Cardiac septum (tissue), 1 donor: Measurements from ENCODE around the gene KRTAP6-1. TPM values are rescaled to one million over a fixed set of nuclear protein-coding genes. Genes with fewer than 3 reads are reported as not detected.

ENCODE experiments used
- DNase-seq: peaks from one replicate; pipeline ENCODE4 v3.0.0-alpha.2; 2020; ENCODE audit warnings: low spot score
- intact Hi-C: fragments of 100-400 bp; cut with DNase I; formaldehyde crosslinking; loops from one replicate; pipeline ENCODE4 v1.14.0; 2022
- long read RNA-seq: library from polyadenylated mRNA; unstranded; transcript quantifications from one replicate; pipeline ENCODE4 v2.0.0, GENCODE V29; 2021
- total RNA-seq: library from RNA; stranded (reverse); fragmentation: NEBNext Ultra II Directional; extraction: Animal tissue kit (Norgen Biotek cat#: 25700); gene quantifications from one replicate; pipeline ENCODE4 v1.2.1, GENCODE V29; 2021
- donor health status: DM: no; HTN: no; CAD: no.

KRTAP6-1 gene
- total RNA-seq, result not detected
- long read RNA-seq, result 0 reads

- intact Hi-C loops, result no loop called here
These were observed at the start of gene KRTAP6-1 for GRCh38 chr21:30613836-30614235. Gene KRTAP6-1, minus strand, starts transcription at chr21:30613930. Its CDS starts 26 bp downstream, at chr21:30613904.

GRCh38 chr21:30652891-30653290 is 39.2 kb upstream of the KRTAP6-1 start:
- intact Hi-C loops, result no loop called here
- DNase-seq, result no peak

More at GRCh38 chr21:30613836-30614235, at the start of gene KRTAP6-1:
- DNase-seq, result no peak

- intact Hi-C loops, result no loop called here
- DNase-seq, result no peak
These were observed 33.2 kb upstream of the KRTAP6-1 start for GRCh38 chr21:30646904-30647414.

GRCh38 chr21:30642564-30642963 is 28.8 kb upstream of the KRTAP6-1 start, which contains the start of gene KRTAP20-3:
Gene KRTAP20-3, plus strand, starts transcription at chr21:30642864.
- intact Hi-C loops, result no loop called here
- DNase-seq, result no peak

GRCh38 chr21:30638686-30639085 is 25.0 kb upstream of the KRTAP6-1 start:
- intact Hi-C loops, result no loop called here
- no peak for DNase-seq

GRCh38 chr21:30634906-30635305 is 21.2 kb upstream of the KRTAP6-1 start, which contains the start of gene KRTAP20-2:
Gene KRTAP20-2, plus strand, starts transcription at chr21:30635206. Its CDS starts 58 bp downstream, at chr21:30635264.
- no peak for DNase-seq
- intact Hi-C loops, result no loop called here

- DNase-seq, result no peak
- intact Hi-C loops, result no loop called here
These were observed 15.5 kb upstream of the KRTAP6-1 start for GRCh38 chr21:30629200-30629599.

GRCh38 chr21:30628109-30628508 is 14.4 kb upstream of the KRTAP6-1 start:
- intact Hi-C loops, result no loop called here

GRCh38 chr21:30625449-30626165 is 11.9 kb upstream of the KRTAP6-1 start:
- DNase-seq, result no peak
- intact Hi-C loops, result no loop called here

More at GRCh38 chr21:30628109-30628508, 14.4 kb upstream of the KRTAP6-1 start:
- DNase-seq, result no peak

- intact Hi-C loops, result no loop called here
- no peak for DNase-seq
These were observed 9.6 kb upstream of the KRTAP6-1 start for GRCh38 chr21:30623362-30623761.

- no peak for DNase-seq
- intact Hi-C loops, result no loop called here
These were observed 6.8 kb upstream of the KRTAP6-1 start, which contains the start of gene KRTAP20-4 for GRCh38 chr21:30620522-30620921. Gene KRTAP20-4, plus strand, starts transcription at chr21:30620627.

GRCh38 chr21:30620080-30620479 is 6.3 kb upstream of the KRTAP6-1 start:
- no peak for DNase-seq
- intact Hi-C loops, result no loop called here

GRCh38 chr21:30616125-30616524 is 2.4 kb upstream of the KRTAP6-1 start, which contains the start of gene KRTAP20-1:
Gene KRTAP20-1, plus strand, starts transcription at chr21:30616425. Its CDS starts 30 bp downstream, at chr21:30616455.
- no peak for DNase-seq
- intact Hi-C loops, result no loop called here

- no peak for DNase-seq
- intact Hi-C loops, result no loop called here
These were observed 1.5 kb upstream of the KRTAP6-1 start for GRCh38 chr21:30615199-30615598.

- DNase-seq, result no peak
- intact Hi-C loops, result no loop called here
These were observed 1.6 kb downstream of the KRTAP6-1 start for GRCh38 chr21:30612132-30612531.

GRCh38 chr21:30605968-30606367 is 7.8 kb downstream of the KRTAP6-1 start:
- no peak for DNase-seq
- intact Hi-C loops, result no loop called here

GRCh38 chr21:30600787-30601186 is 12.9 kb downstream of the KRTAP6-1 start, which contains the start of gene KRTAP22-1:
Gene KRTAP22-1, plus strand, starts transcription at chr21:30601087.
- intact Hi-C loops, result no loop called here
- DNase-seq, result no peak

GRCh38 chr21:30598802-30599201 is 14.9 kb downstream of the KRTAP6-1 start, which contains the start of gene KRTAP6-2:
Gene KRTAP6-2, minus strand, starts transcription at chr21:30598902. Its CDS starts 28 bp downstream, at chr21:30598874.
- intact Hi-C loops, result no loop called here

GRCh38 chr21:30592140-30592539 is 21.6 kb downstream of the KRTAP6-1 start, which contains the start of gene KRTAP6-3:
Gene KRTAP6-3, plus strand, starts transcription at chr21:30592440. Its CDS starts 6 bp downstream, at chr21:30592446.
- intact Hi-C loops, result no loop called here
- no peak for DNase-seq

More at GRCh38 chr21:30598802-30599201, 14.9 kb downstream of the KRTAP6-1 start, which contains the start of gene KRTAP6-2:
- DNase-seq, result no peak

GRCh38 chr21:30590297-30590696 is 23.4 kb downstream of the KRTAP6-1 start, which contains the start of gene KRTAP22-2:
Gene KRTAP22-2, minus strand, starts transcription at chr21:30590397.
- intact Hi-C loops, result no loop called here
- DNase-seq, result no peak
